ENCODE measurements around the gene BABAM1. TPM values are rescaled to one million over a fixed set of nuclear protein-coding genes. Genes with fewer than 3 reads are reported as not detected.

Gene BABAM1
- total RNA-seq, 4 donors from 2014 or later: 86.3 to 120 (median 99.4) TPM

DNA sequence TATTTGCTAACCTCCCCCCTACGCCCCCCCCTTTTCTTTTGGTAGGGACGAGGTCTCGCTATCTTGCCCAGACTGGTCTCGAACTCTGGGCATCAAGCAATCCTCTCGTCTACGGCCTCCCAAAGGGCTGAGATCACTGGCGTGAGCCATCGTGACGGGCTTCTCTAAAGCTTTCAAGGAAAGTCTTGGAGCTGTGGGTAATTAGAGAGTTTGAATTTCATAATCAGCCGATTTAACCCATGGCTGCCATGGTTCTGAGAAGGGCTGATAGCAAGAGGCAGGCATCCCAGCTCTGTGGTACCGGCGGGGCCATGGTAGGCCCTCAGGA is 36.7 kb downstream of the BABAM1 start:
- TF ChIP-seq, protein P1, sequence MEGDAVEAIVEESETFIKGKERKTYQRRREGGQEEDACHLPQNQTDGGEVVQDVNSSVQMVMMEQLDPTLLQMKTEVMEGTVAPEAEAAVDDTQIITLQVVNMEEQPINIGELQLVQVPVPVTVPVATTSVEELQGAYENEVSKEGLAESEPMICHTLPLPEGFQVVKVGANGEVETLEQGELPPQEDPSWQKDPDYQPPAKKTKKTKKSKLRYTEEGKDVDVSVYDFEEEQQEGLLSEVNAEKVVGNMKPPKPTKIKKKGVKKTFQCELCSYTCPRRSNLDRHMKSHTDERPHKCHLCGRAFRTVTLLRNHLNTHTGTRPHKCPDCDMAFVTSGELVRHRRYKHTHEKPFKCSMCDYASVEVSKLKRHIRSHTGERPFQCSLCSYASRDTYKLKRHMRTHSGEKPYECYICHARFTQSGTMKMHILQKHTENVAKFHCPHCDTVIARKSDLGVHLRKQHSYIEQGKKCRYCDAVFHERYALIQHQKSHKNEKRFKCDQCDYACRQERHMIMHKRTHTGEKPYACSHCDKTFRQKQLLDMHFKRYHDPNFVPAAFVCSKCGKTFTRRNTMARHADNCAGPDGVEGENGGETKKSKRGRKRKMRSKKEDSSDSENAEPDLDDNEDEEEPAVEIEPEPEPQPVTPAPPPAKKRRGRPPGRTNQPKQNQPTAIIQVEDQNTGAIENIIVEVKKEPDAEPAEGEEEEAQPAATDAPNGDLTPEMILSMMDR (IDR thresholded peaks at IDR 0.05 in 4 of 5, conservative IDR thresholded peaks at IDR 0.05 in 1 of 5): no peak
- TF ChIP-seq POLR2A (IDR thresholded peaks at IDR 0.05): no peak
- Histone ChIP-seq H3K27ac (peak overlapping the region; percentile 92 to 94 (median 94)), H3K27me3 (no peaks in the 10 kb centered on the region), H3K9me3 (no peaks in the 10 kb centered on the region), H3K4me1 (peaks cover 35 to 42% of the 10 kb centered on the region in 2 donors), H3K4me3 (peak overlapping the region in 3 of 4 donors; percentile 86), H3K36me3 (no peaks in the 10 kb centered on the region)
- DNase-seq (no peak), ATAC-seq (no peak)
- intact Hi-C loops (cut with DNase I; ENCODE audit: low total_unique reads) (loop anchor here (1.0 kb wide), 2 partner anchors 43 to 89 kb away; partner anchors contain the start of gene USE1), in situ Hi-C loops (cut with MboI; ENCODE audit: low sequenced_read_pairs in 4 of 4) (no loop called here)

DNA sequence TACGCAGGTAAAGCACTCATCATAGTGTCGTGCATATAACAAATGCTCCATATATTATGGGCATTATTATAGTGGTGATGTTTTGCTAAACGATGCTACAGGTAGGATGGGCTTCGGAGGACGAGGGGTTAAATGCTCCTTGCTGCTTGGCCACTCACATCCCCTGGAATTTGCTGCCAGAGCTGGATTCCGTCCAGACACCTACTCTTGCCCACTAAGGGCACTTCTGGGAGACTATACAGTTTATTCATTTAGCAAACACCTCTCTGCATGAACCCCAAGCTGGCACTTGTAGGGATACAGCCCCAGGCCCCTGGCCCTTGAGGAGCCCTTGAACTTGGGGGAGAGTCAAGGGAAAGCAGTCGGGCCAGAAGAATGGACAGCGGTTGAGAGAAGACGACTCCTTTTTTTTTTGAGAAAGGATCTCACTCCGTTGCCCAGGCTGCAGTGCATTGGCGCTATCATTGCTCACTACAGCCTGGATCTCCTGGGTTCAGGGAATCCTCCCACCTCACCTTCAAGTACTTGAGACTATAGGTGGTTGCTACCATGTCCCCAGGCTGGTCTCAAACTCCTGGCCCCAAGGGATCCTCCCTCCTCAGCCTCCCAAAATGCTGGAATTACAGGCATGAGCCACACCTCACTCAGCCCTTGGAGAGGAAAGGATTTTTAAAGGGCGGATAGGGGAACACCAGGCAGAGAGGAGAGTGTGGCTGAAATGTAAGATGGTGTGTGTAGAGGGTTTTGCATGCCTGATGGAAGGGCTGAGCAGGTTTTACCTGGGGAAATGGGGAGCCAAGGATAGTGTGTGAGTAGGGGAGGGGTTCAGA is 37.4 kb downstream of the BABAM1 start:
- in situ Hi-C loops (cut with MboI; ENCODE audit: low sequenced_read_pairs in 4 of 4): no loop called here
- DNase-seq (no peak), ATAC-seq (no peak)
- H3K4me3 ChIP-seq: peak overlapping the region; percentile 64 to 83 (median 72)
- no peaks in the 10 kb centered on the region for H3K9me3 ChIP-seq
- peaks cover 35 to 42% of the 10 kb centered on the region in 2 donors for H3K4me1 ChIP-seq
- peak overlapping the region; percentile 92 to 94 (median 94) for H3K27ac ChIP-seq
- H3K36me3 ChIP-seq: no peaks in the 10 kb centered on the region
- H3K27me3 ChIP-seq: no peaks in the 10 kb centered on the region
- TF ChIP-seq POLR2A (IDR thresholded peaks at IDR 0.05): no peak
- TF ChIP-seq, protein P1 (IDR thresholded peaks at IDR 0.05 in 4 of 5, conservative IDR thresholded peaks at IDR 0.05 in 1 of 5): no peak
- intact Hi-C loops (cut with DNase I; ENCODE audit: low total_unique reads): loop anchor here (1.0 kb wide), 3 partner anchors 37 to 229 kb away; partner anchors contain the start of genes BABAM1, HAUS8 and MYO9B

DNA sequence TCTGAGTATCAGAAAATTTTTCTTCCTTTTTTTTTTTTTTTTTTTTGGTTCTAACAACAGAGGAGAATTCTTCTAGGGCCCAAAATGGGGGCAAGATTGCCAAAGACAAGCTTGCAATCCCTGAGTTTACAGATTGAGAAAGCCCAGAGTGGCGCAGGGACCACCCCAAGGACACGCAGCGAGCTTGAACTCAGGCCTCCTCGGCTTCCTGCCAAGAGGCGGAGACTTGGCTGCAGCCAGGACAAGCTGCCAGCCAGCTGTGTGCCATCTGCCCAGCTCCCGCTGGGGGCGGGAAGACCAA is 37.9 kb downstream of the BABAM1 start:
- no peaks in the 10 kb centered on the region for H3K27me3 ChIP-seq
- H3K4me3 ChIP-seq: peak overlapping the region; percentile 64 to 83 (median 72)
- peaks cover 38 to 47% of the 10 kb centered on the region in 2 donors for H3K4me1 ChIP-seq
- in situ Hi-C loops (cut with MboI; ENCODE audit: low sequenced_read_pairs in 4 of 4): no loop called here
- TF ChIP-seq, protein P1 (IDR thresholded peaks at IDR 0.05 in 4 of 5, conservative IDR thresholded peaks at IDR 0.05 in 1 of 5): no peak
- TF ChIP-seq POLR2A (IDR thresholded peaks at IDR 0.05): no peak
- intact Hi-C loops (cut with DNase I; ENCODE audit: low total_unique reads): loop anchor here (1.0 kb wide), 3 partner anchors 38 to 230 kb away; partner anchors contain the start of genes BABAM1, HAUS8 and MYO9B
- peak overlapping the region; percentile 92 to 94 (median 94) for H3K27ac ChIP-seq
- no peaks in the 10 kb centered on the region for H3K9me3 ChIP-seq
- ATAC-seq (no peak), DNase-seq (no peak)
- H3K36me3 ChIP-seq: no peaks in the 10 kb centered on the region

DNA sequence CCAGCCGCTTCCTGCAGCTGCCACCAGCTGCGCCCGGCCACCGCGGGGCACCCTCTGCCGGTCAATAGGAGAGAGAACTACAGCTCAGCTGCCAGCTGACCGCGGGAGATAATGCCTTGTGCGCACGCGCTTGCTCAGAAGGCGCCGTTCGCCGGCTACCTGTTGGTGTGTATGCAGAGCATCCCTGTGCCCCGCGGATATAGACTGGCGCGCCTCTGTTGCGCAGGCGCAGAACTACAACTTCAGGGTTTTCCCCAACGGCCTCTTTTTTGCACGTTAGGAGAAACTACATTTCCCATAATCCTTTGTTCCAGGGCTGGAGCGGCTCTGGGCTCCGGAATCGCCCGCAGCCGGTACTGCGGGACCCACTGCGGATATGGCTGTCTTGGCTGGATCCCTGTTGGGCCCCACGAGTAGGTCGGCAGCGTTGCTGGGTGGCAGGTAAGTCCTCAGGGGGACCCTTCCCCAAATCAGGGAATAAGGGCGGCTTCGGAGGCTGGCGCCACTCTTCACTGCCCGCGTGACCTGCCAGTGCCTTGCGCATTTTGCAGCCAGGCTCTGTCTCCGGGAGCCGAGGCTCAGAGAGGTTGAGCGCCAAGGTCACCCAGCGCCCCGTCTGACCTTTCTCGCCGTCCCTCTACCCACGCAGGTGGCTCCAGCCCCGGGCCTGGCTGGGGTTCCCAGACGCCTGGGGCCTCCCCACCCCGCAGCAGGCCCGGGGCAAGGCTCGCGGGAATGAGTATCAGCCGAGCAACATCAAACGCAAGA is 38.5 kb downstream of the BABAM1 start, which contains the start of gene MRPL34:
MRPL34 (plus strand) TSS at position 356 of the 768 bp plus-strand sequence; CDS start at position 377, 21 bp downstream.
- peak within 1 kb of the TSS; percentile 64 to 83 (median 72) for H3K4me3 ChIP-seq
- H3K36me3 ChIP-seq: no peaks in the 10 kb centered on the region
- TF ChIP-seq POLR2A (IDR thresholded peaks at IDR 0.05): peak; percentile 69 to 75
- TF ChIP-seq, protein P1 (IDR thresholded peaks at IDR 0.05 in 4 of 5, conservative IDR thresholded peaks at IDR 0.05 in 1 of 5): peak; percentile 74 to 86 (median 82)
- ATAC-seq (peak; percentile 69 to 72), DNase-seq (peak; percentile 94 to 98)
- H3K27ac ChIP-seq: peak within 1 kb of the TSS; percentile 92 to 94 (median 94)
- H3K4me1 ChIP-seq: peaks cover 44 to 52% of the 10 kb centered on the region in 2 donors
- intact Hi-C loops (cut with DNase I; ENCODE audit: low total_unique reads): loop anchor here (1.0 kb wide), 3 partner anchors 38 to 230 kb away; partner anchors contain the start of genes BABAM1, HAUS8 and MYO9B
- in situ Hi-C loops (cut with MboI; ENCODE audit: low sequenced_read_pairs in 4 of 4): no loop called here
- H3K9me3 ChIP-seq: no peaks in the 10 kb centered on the region
- no peaks in the 10 kb centered on the region for H3K27me3 ChIP-seq

Measured in gastrocnemius medialis (tissue), 4 donors.